Measurements from ENCODE around the gene WWTR1. TPM values are rescaled to one million over a fixed set of nuclear protein-coding genes. Genes with fewer than 3 reads are reported as not detected.

The WWTR1 gene
- total and polyA plus RNA-seq, 2 donors (not counting 3 experiments of a cell fraction or from before 2014, with no cell fraction given) = 210 to 341 TPM

GRCh38 chr3:149630806-149631205 lies 27.0 kb downstream of the WWTR1 start:
- Histone ChIP-seq H3K27ac (ENCODE audit: insufficient read depth, low read depth, low read length) (no peak overlapping the region), H3K27me3 (ENCODE audit: control insufficient read depth in 2 of 2, insufficient read depth in 2 of 2, low read length in 2 of 2) (no peaks in the 10 kb centered on the region), H3K79me2 (ENCODE audit: control insufficient read depth, insufficient read depth, low read length) (peaks cover 99% of the 10 kb centered on the region), H3K4me1 (ENCODE audit: control insufficient read depth, extremely low read depth, insufficient read depth, low read length) (peaks cover 68% of the 10 kb centered on the region), H3K4me3 (replicated peaks in 1 of 3; ENCODE audit: insufficient read depth in 1 of 3, low read depth in 1 of 3, low read length in 3 of 3) (no peak overlapping the region), H3K9ac (replicated peaks; ENCODE audit: extremely low read depth, insufficient read depth, low read length) (no peak overlapping the region), H4K20me1 (replicated peaks; ENCODE audit: control insufficient read depth, extremely low read depth, insufficient read depth, low read length) (peaks cover 21% of the 10 kb centered on the region), H3K9me3 (replicated peaks; ENCODE audit: control insufficient read depth, insufficient read depth, low read length) (no peaks in the 10 kb centered on the region), H2AFZ (ENCODE audit: low read depth, low read length) (no peak overlapping the region), H3K36me3 (ENCODE audit: control insufficient read depth in 2 of 2, extremely low read depth in 1 of 2, insufficient read depth in 2 of 2, low read length in 2 of 2) (peaks cover 12 to 14% of the 10 kb centered on the region in 2 experiments), H3K9me1 (replicated peaks; ENCODE audit: control insufficient read depth, extremely low read depth, insufficient read depth, low read length) (no peaks in the 10 kb centered on the region), H3K4me2 (ENCODE audit: insufficient read depth, low read length) (no peak overlapping the region)
- BruUV-seq (replicated peaks) = no TSS peak
- intact Hi-C loops (cut with micrococcal nuclease) = no loop called here
- TF ChIP-seq FOS (IDR thresholded peaks at IDR 0.05; ENCODE audit: borderline replicate concordance, insufficient read depth, low read length) (no peak), POLR2AphosphoS5 (IDR thresholded peaks at IDR 0.05; ENCODE audit: insufficient read depth, low read depth, low read length) (no peak)
- POLR2A ChIA-PET = interaction anchor here (1.2 to 1.4 kb wide), 2 partner anchors 18 to 64 kb away, joined by 3 to 4 read pairs; no protein-coding TSS in a partner anchor
- DNase-seq (ENCODE audit: low read depth, low spot score) = no peak
- FAIRE-seq = no peak
- CTCF ChIA-PET = interaction anchor here (1.1 to 3.4 kb wide), 8 partner anchors 8 to 177 kb away, joined by 3 to 13 read pairs (median 4); no protein-coding TSS in a partner anchor
- dilution Hi-C loops (cut with MboI; ENCODE audit: extremely low pct_ligation_motif_present, low sequenced_read_pairs) = no loop called here

GRCh38 chr3:149628957-149629670 lies 28.7 kb downstream of the WWTR1 start:
- Histone ChIP-seq H3K36me3 (ENCODE audit: control insufficient read depth in 2 of 2, extremely low read depth in 1 of 2, insufficient read depth in 2 of 2, low read length in 2 of 2) (peaks cover 13 to 14% of the 10 kb centered on the region in 2 experiments), H3K27ac (ENCODE audit: insufficient read depth, low read depth, low read length) (no peak overlapping the region), H2AFZ (ENCODE audit: low read depth, low read length) (no peak overlapping the region), H3K4me3 (replicated peaks in 1 of 3; ENCODE audit: insufficient read depth in 1 of 3, low read depth in 1 of 3, low read length in 3 of 3) (no peak overlapping the region), H3K79me2 (ENCODE audit: control insufficient read depth, insufficient read depth, low read length) (peaks cover 98% of the 10 kb centered on the region), H3K27me3 (ENCODE audit: control insufficient read depth in 2 of 2, insufficient read depth in 2 of 2, low read length in 2 of 2) (no peaks in the 10 kb centered on the region), H3K9me3 (replicated peaks; ENCODE audit: control insufficient read depth, insufficient read depth, low read length) (no peaks in the 10 kb centered on the region), H3K4me2 (ENCODE audit: insufficient read depth, low read length) (no peak overlapping the region), H4K20me1 (replicated peaks; ENCODE audit: control insufficient read depth, extremely low read depth, insufficient read depth, low read length) (peaks cover 16% of the 10 kb centered on the region), H3K9me1 (replicated peaks; ENCODE audit: control insufficient read depth, extremely low read depth, insufficient read depth, low read length) (no peaks in the 10 kb centered on the region), H3K4me1 (ENCODE audit: control insufficient read depth, extremely low read depth, insufficient read depth, low read length) (peaks cover 63% of the 10 kb centered on the region), H3K9ac (replicated peaks; ENCODE audit: extremely low read depth, insufficient read depth, low read length) (no peak overlapping the region)
- no peak for DNase-seq (ENCODE audit: low read depth, low spot score)
- CTCF ChIA-PET = interaction anchor here (0.8 to 3.4 kb wide), 3 partner anchors 19 to 179 kb away, joined by 3 to 13 read pairs (median 4); no protein-coding TSS in a partner anchor
- TF ChIP-seq, protein P1, sequence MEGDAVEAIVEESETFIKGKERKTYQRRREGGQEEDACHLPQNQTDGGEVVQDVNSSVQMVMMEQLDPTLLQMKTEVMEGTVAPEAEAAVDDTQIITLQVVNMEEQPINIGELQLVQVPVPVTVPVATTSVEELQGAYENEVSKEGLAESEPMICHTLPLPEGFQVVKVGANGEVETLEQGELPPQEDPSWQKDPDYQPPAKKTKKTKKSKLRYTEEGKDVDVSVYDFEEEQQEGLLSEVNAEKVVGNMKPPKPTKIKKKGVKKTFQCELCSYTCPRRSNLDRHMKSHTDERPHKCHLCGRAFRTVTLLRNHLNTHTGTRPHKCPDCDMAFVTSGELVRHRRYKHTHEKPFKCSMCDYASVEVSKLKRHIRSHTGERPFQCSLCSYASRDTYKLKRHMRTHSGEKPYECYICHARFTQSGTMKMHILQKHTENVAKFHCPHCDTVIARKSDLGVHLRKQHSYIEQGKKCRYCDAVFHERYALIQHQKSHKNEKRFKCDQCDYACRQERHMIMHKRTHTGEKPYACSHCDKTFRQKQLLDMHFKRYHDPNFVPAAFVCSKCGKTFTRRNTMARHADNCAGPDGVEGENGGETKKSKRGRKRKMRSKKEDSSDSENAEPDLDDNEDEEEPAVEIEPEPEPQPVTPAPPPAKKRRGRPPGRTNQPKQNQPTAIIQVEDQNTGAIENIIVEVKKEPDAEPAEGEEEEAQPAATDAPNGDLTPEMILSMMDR (IDR thresholded peaks at IDR 0.05; ENCODE audit: extremely low read depth in 1 of 2, insufficient read depth in 1 of 2, low read depth in 1 of 2, low read length in 2 of 2) = no peak
- TF ChIP-seq MYC (IDR thresholded peaks at IDR 0.05; ENCODE audit: low read depth, low read length) (no peak), JUN (IDR thresholded peaks at IDR 0.05; ENCODE audit: borderline replicate concordance, insufficient read depth, insufficient read length, low read depth) (no peak), EZH2 (IDR thresholded peaks at IDR 0.05; ENCODE audit: borderline replicate concordance, low read depth, low read length, severe bottlenecking) (no peak), GATA2 (IDR thresholded peaks at IDR 0.05; ENCODE audit: insufficient read depth, insufficient read length, low read depth, low read length) (no peak), POLR2A (IDR thresholded peaks at IDR 0.05; ENCODE audit: low read depth, low read length) (no peak), FOS (IDR thresholded peaks at IDR 0.05; ENCODE audit: borderline replicate concordance, insufficient read depth, low read length) (no peak), POLR2AphosphoS5 (IDR thresholded peaks at IDR 0.05; ENCODE audit: insufficient read depth, low read depth, low read length) (no peak)
- TF ChIP-seq, protein P2, sequence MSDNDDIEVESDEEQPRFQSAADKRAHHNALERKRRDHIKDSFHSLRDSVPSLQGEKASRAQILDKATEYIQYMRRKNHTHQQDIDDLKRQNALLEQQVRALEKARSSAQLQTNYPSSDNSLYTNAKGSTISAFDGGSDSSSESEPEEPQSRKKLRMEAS (IDR thresholded peaks at IDR 0.05; ENCODE audit: insufficient read depth, insufficient read length) = no peak
- intact Hi-C loops (cut with micrococcal nuclease) = no loop called here
- FAIRE-seq = no peak
- no TSS peak for BruUV-seq (replicated peaks)
- dilution Hi-C loops (cut with MboI; ENCODE audit: extremely low pct_ligation_motif_present, low sequenced_read_pairs) = no loop called here
- POLR2A ChIA-PET = no interaction called here
